MM.1S (cell line): ENCODE measurements around the gene LYL1.
A peak's percentile ranks its signal among the peaks of the same experiment; 100 is the strongest.

Experiments used
- DNase-seq: peaks from one replicate; pipeline ENCODE4 v3.0.0-alpha.2; 2015
- H2AFZ ChIP-seq: fragments of 300-600 bp; sonication (generic); 2 replicates; pipeline ENCODE4 v1.6.0; 2016; ENCODE audit warnings: antibody characterized with exemption, low read length
- H3F3A ChIP-seq: fragments of 300-600 bp; sonication (generic); 2 replicates; pipeline ENCODE4 v1.6.1; 2016; ENCODE audit warnings: mild to moderate bottlenecking, antibody characterized with exemption, low read length, moderate library complexity, mixed read lengths; ENCODE audit not compliant: insufficient read depth
- H3K27ac ChIP-seq: fragments of 300-600 bp; sonication (generic); 2 replicates; pipeline ENCODE4 v1.5.1; 2016; ENCODE audit warnings: mild to moderate bottlenecking, low read length
- H3K27me3 ChIP-seq: fragments of 300-600 bp; sonication (generic); replicated peaks from 2 replicates; pipeline ENCODE4 v1.6.0; 2016; ENCODE audit warnings: low read length; ENCODE audit not compliant: insufficient read depth
- H3K36me3 ChIP-seq: fragments of 300-600 bp; sonication (generic); replicated peaks from 2 replicates; pipeline ENCODE4 v1.6.1; 2016; ENCODE audit warnings: mild to moderate bottlenecking, low read length, mixed read lengths; ENCODE audit not compliant: insufficient read depth
- H3K4me1 ChIP-seq: fragments of 300-600 bp; sonication (generic); 2 replicates; pipeline ENCODE4 v1.6.1; 2016; ENCODE audit warnings: low read length, mixed read lengths
- H3K4me2 ChIP-seq: fragments of 300-600 bp; sonication (generic); 2 replicates; pipeline ENCODE4 v1.6.0; 2016; ENCODE audit warnings: low read depth, low read length
- H3K4me3 ChIP-seq: fragments of 300-600 bp; sonication (generic); 2 replicates; pipeline ENCODE4 v1.5.1; 2016; ENCODE audit warnings: low read length, mixed read lengths
- H3K79me2 ChIP-seq: fragments of 300-600 bp; sonication (generic); 2 replicates; pipeline ENCODE4 v1.6.1; 2016; ENCODE audit warnings: mixed run types, low read length, mixed read lengths
- H3K9ac ChIP-seq: fragments of 300-600 bp; sonication (generic); 2 replicates; pipeline ENCODE4 v1.6.1; 2016; ENCODE audit warnings: low read length, mixed read lengths
- H3K9me2 ChIP-seq: fragments of 300-600 bp; sonication (generic); replicated peaks from 2 replicates; pipeline ENCODE4 v1.6.1; 2016; ENCODE audit warnings: mild to moderate bottlenecking, low read length, mixed read lengths; ENCODE audit not compliant: insufficient read depth
- H3K9me3 ChIP-seq: fragments of 300-600 bp; sonication (generic); replicated peaks from 2 replicates; pipeline ENCODE4 v1.6.1; 2016; ENCODE audit warnings: mild to moderate bottlenecking, low read length, mixed read lengths; ENCODE audit not compliant: insufficient read depth
- H4K20me1 ChIP-seq: fragments of 300-600 bp; sonication (generic); 2 replicates; pipeline ENCODE4 v1.6.1; 2016; ENCODE audit warnings: mild to moderate bottlenecking, low read length, moderate library complexity, mixed read lengths; ENCODE audit not compliant: insufficient read depth
- CTCF ChIP-seq: fragments of 300-600 bp; sonication (generic); IDR thresholded peaks from 2 replicates; pipeline ENCODE4 v1.5.1; 2016; ENCODE audit warnings: antibody characterized with exemption, low read length, mixed read lengths
- EZH2 ChIP-seq: fragments of 300-600 bp; sonication (generic); optimal IDR thresholded peaks from 2 replicates; pipeline ENCODE3; 2017; ENCODE audit warnings: low read depth, mild to moderate bottlenecking, antibody characterized with exemption, low read length, mixed read lengths
- EZH2phosphoT487 ChIP-seq: fragments of 300-600 bp; sonication (generic); IDR thresholded peaks from 2 replicates; pipeline ENCODE4 v1.6.1; 2018; ENCODE audit warnings: antibody characterized with exemption, low read length

The LYL1 gene

GRCh38 chr19:13094106-13094504 is 8.6 kb downstream of the LYL1 start:
- peaks cover 17% of the 10 kb centered on the region for H3K4me1 ChIP-seq

GRCh38 chr19:13093407-13094105 is 9.1 kb downstream of the LYL1 start:
- H3K36me3 ChIP-seq, result no peaks in the 10 kb centered on the region
- peaks cover 12% of the 10 kb centered on the region for H3K4me1 ChIP-seq
- H3K27ac ChIP-seq, result no peak overlapping the region
- no peaks in the 10 kb centered on the region for H3K9me3 ChIP-seq
- no peak for TF ChIP-seq EZH2phosphoT487
- TF ChIP-seq CTCF, result peak; percentile 91
- no peaks in the 10 kb centered on the region for H4K20me1 ChIP-seq
- H2AFZ ChIP-seq, result no peak overlapping the region
- peaks cover 44% of the 10 kb centered on the region for H3K27me3 ChIP-seq
- H3K79me2 ChIP-seq, result no peaks in the 10 kb centered on the region
- no peak overlapping the region for H3K9ac ChIP-seq
- no peaks in the 10 kb centered on the region for H3K9me2 ChIP-seq
- H3K4me3 ChIP-seq, result no peak overlapping the region
- peaks cover 8% of the 10 kb centered on the region for H3F3A ChIP-seq
- peak; percentile 72 for DNase-seq
- no peak overlapping the region for H3K4me2 ChIP-seq

More at GRCh38 chr19:13094106-13094504, 8.6 kb downstream of the LYL1 start:
- Histone ChIP-seq H3K9me3 (no peaks in the 10 kb centered on the region), H3K36me3 (no peaks in the 10 kb centered on the region), H3F3A (peaks cover 8% of the 10 kb centered on the region), H3K4me2 (no peak overlapping the region), H4K20me1 (no peaks in the 10 kb centered on the region), H3K9me2 (no peaks in the 10 kb centered on the region), H3K79me2 (no peaks in the 10 kb centered on the region), H3K27ac (no peak overlapping the region), H3K4me3 (no peak overlapping the region), H2AFZ (no peak overlapping the region), H3K9ac (no peak overlapping the region), H3K27me3 (peaks cover 49% of the 10 kb centered on the region)
- no peak for DNase-seq
- TF ChIP-seq EZH2 (no peak), EZH2phosphoT487 (no peak), CTCF (no peak)

- H3K9ac ChIP-seq, result no peak overlapping the region
- no peak overlapping the region for H3K27ac ChIP-seq
- no peaks in the 10 kb centered on the region for H3K9me3 ChIP-seq
- peaks cover 37% of the 10 kb centered on the region for H3K27me3 ChIP-seq
- peaks cover 12% of the 10 kb centered on the region for H3K4me1 ChIP-seq
- no peak for TF ChIP-seq EZH2
- no peak for TF ChIP-seq CTCF
- TF ChIP-seq EZH2phosphoT487, result no peak
- H3K4me2 ChIP-seq, result no peak overlapping the region
- no peaks in the 10 kb centered on the region for H3K9me2 ChIP-seq
- peaks cover 8% of the 10 kb centered on the region for H3F3A ChIP-seq
- no peak overlapping the region for H2AFZ ChIP-seq
- no peak for DNase-seq
- H4K20me1 ChIP-seq, result no peaks in the 10 kb centered on the region
- no peaks in the 10 kb centered on the region for H3K79me2 ChIP-seq
- no peak overlapping the region for H3K4me3 ChIP-seq
- H3K36me3 ChIP-seq, result no peaks in the 10 kb centered on the region
Observed at GRCh38 chr19:13092606-13093235, 9.9 kb downstream of the LYL1 start.
